Measurements from ENCODE around the gene AMN1.

DNA sequence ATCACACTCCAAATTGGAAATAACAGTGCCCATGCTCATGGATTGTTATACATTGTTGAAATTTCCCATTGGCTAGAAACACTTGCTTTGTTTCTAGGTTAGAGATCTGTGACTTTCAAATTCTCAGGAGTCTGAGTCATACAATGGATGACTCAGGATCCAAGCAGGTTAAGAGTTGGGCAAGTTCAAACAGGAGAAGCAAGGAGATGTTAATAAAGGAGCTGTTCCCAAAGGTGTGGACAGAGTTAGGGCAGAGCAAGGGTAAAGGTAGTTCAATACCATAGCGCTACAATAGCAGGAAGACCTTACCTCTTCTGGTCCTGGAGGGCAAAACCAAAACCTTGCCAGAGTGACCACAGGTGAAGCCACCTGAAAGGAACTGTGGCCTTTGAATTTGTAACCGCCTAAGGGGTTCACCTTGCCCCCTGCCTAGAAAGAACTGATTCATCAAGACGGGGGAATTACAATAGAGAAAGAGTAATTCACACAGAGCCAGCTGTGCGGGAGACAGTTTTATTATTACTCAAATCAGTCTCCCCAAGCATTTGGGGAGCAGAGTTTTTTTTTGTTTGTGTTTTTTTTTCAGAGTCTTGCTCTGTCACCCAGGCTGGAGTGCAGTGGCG, 4.2 kb upstream of the AMN1 start:
- TF ChIP-seq, protein P1, sequence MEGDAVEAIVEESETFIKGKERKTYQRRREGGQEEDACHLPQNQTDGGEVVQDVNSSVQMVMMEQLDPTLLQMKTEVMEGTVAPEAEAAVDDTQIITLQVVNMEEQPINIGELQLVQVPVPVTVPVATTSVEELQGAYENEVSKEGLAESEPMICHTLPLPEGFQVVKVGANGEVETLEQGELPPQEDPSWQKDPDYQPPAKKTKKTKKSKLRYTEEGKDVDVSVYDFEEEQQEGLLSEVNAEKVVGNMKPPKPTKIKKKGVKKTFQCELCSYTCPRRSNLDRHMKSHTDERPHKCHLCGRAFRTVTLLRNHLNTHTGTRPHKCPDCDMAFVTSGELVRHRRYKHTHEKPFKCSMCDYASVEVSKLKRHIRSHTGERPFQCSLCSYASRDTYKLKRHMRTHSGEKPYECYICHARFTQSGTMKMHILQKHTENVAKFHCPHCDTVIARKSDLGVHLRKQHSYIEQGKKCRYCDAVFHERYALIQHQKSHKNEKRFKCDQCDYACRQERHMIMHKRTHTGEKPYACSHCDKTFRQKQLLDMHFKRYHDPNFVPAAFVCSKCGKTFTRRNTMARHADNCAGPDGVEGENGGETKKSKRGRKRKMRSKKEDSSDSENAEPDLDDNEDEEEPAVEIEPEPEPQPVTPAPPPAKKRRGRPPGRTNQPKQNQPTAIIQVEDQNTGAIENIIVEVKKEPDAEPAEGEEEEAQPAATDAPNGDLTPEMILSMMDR (conservative IDR thresholded peaks at IDR 0.05) = no peak
- TF ChIP-seq ZFX (IDR thresholded peaks at IDR 0.05) = no peak
